ENCODE measurements around the gene P2RX7. TPM values are rescaled to one million over a fixed set of nuclear protein-coding genes. Genes with fewer than 3 reads are reported as not detected.
A peak's percentile ranks its signal among the peaks of the same experiment; 100 is the strongest.

The P2RX7 gene
- polyA plus RNA-seq, 3 donors = 12.3 to 66.3 (median 20.5) TPM

- no peaks in the 10 kb centered on the region for H3K36me3 ChIP-seq (replicated peaks in 1 of 2; ENCODE audit: control insufficient read depth in 1 of 2, insufficient read depth in 2 of 2, low read length in 2 of 2)
- no peaks in the 10 kb centered on the region for H4K20me1 ChIP-seq (ENCODE audit: insufficient read depth, low read length)
- Mint-ChIP-seq H3K27ac (peak overlapping the region in 2 of 7 donors; percentile 23 to 37), H3K9me3 (no peaks in the 10 kb centered on the region), H3K4me3 (no peak overlapping the region), H3K27me3 (ENCODE audit: low read depth in 3 of 3) (peaks cover 0 to 5% (median 3%) of the 10 kb centered on the region in 3 donors), H3K4me1 (peaks cover 25% of the 10 kb centered on the region), H3K36me3 (no peaks in the 10 kb centered on the region)
- no peaks in the 10 kb centered on the region for H3K27me3 ChIP-seq (ENCODE audit: control insufficient read depth in 2 of 2, insufficient read depth in 2 of 2, low read length in 2 of 2)
- no peak overlapping the region for H3K4me3 ChIP-seq (replicated peaks in 1 of 3; ENCODE audit: low read depth in 2 of 3, low read length in 3 of 3)
- H3K4me1 ChIP-seq (ENCODE audit: control insufficient read depth in 1 of 2, insufficient read depth in 2 of 2, low read length in 2 of 2) = peaks cover 12 to 18% of the 10 kb centered on the region in 2 donors
- no peak overlapping the region for H3K27ac ChIP-seq (ENCODE audit: low read depth in 1 of 2, low read length in 2 of 2)
- TF ChIP-seq CTCF (IDR thresholded peaks at IDR 0.05) = no peak
- intact Hi-C loops (cut with micrococcal nuclease) = no loop called here
- H3K9me3 ChIP-seq (replicated peaks in 1 of 2; ENCODE audit: control insufficient read depth in 1 of 2, insufficient read depth in 1 of 2, low read length in 2 of 2) = no peaks in the 10 kb centered on the region
- DNase-seq = no peak
- 100% methylated on average over 1 of the region's 4 CpGs for WGBS (ENCODE audit: insufficient coverage)
- H3K79me2 ChIP-seq (ENCODE audit: insufficient read depth, low read length) = no peaks in the 10 kb centered on the region
- no peak overlapping the region for H3K4me2 ChIP-seq (replicated peaks; ENCODE audit: extremely low read depth, low read length, poor library complexity, severe bottlenecking)
- H3K9ac ChIP-seq (ENCODE audit: insufficient read depth, low read length, poor library complexity, severe bottlenecking) = no peak overlapping the region
- no peak overlapping the region for H2AFZ ChIP-seq (ENCODE audit: insufficient read depth, low read depth, low read length, poor library complexity, severe bottlenecking)
Observed at GRCh38 chr12:121085069-121085468, 47.6 kb upstream of the P2RX7 start.

- H3K4me1 Mint-ChIP-seq = peaks cover 25% of the 10 kb centered on the region
- H3K79me2 ChIP-seq (ENCODE audit: insufficient read depth, low read length) = no peaks in the 10 kb centered on the region
- no peak overlapping the region for H3K4me3 ChIP-seq (replicated peaks in 1 of 3; ENCODE audit: low read depth in 2 of 3, low read length in 3 of 3)
- peak overlapping the region in 1 of 7 donors; percentile 23 for H3K27ac Mint-ChIP-seq
- TF ChIP-seq CTCF (IDR thresholded peaks at IDR 0.05) = no peak
- H3K36me3 ChIP-seq (replicated peaks in 1 of 2; ENCODE audit: control insufficient read depth in 1 of 2, insufficient read depth in 2 of 2, low read length in 2 of 2) = no peaks in the 10 kb centered on the region
- no peaks in the 10 kb centered on the region for H3K36me3 Mint-ChIP-seq
- no peaks in the 10 kb centered on the region for H3K9me3 ChIP-seq (replicated peaks in 1 of 2; ENCODE audit: control insufficient read depth in 1 of 2, insufficient read depth in 1 of 2, low read length in 2 of 2)
- no peak overlapping the region for H3K4me2 ChIP-seq (replicated peaks; ENCODE audit: extremely low read depth, low read length, poor library complexity, severe bottlenecking)
- H3K9me3 Mint-ChIP-seq = no peaks in the 10 kb centered on the region
- H3K4me3 Mint-ChIP-seq = no peak overlapping the region
- no peaks in the 10 kb centered on the region for H4K20me1 ChIP-seq (ENCODE audit: insufficient read depth, low read length)
- H3K27me3 Mint-ChIP-seq (ENCODE audit: low read depth in 3 of 3) = peaks cover 0 to 6% (median 3%) of the 10 kb centered on the region in 3 donors
- H3K27me3 ChIP-seq (ENCODE audit: control insufficient read depth in 2 of 2, insufficient read depth in 2 of 2, low read length in 2 of 2) = no peaks in the 10 kb centered on the region
- peaks cover 12 to 18% of the 10 kb centered on the region in 2 donors for H3K4me1 ChIP-seq (ENCODE audit: control insufficient read depth in 1 of 2, insufficient read depth in 2 of 2, low read length in 2 of 2)
- intact Hi-C loops (cut with micrococcal nuclease) = no loop called here
- no peak overlapping the region for H3K9ac ChIP-seq (ENCODE audit: insufficient read depth, low read length, poor library complexity, severe bottlenecking)
- DNase-seq = no peak
- H2AFZ ChIP-seq (ENCODE audit: insufficient read depth, low read depth, low read length, poor library complexity, severe bottlenecking) = no peak overlapping the region
- 98% methylated on average over 15 of the region's 17 CpGs for whole genome bisulfite sequencing (ENCODE audit: insufficient coverage)
- no peak overlapping the region for H3K27ac ChIP-seq (ENCODE audit: low read depth in 1 of 2, low read length in 2 of 2)
Observed at GRCh38 chr12:121085506-121086353, 46.9 kb upstream of the P2RX7 start.
